Nephron progenitor cell (in vitro differentiated cells): Measurements from ENCODE around the gene PLEKHM3.

Source experiments
- DNase-seq: peaks from one replicate; pipeline ENCODE4 v3.0.0; 2021
- H3K27ac Mint-ChIP-seq: 2 replicates; pipeline ENCODE4 v1.8.0; 2021; ENCODE audit warnings: mild to moderate bottlenecking, moderate library complexity, mixed read lengths
- H3K27me3 Mint-ChIP-seq: 2 replicates; pipeline ENCODE4 v1.8.0; 2021; ENCODE audit warnings: mild to moderate bottlenecking, low read depth, mixed read lengths; ENCODE audit not compliant: poor library complexity
- H3K36me3 Mint-ChIP-seq: 2 replicates; pipeline ENCODE4 v1.8.0; 2021; ENCODE audit warnings: low read depth, mixed read lengths
- H3K4me1 Mint-ChIP-seq: 2 replicates; pipeline ENCODE4 v1.8.0; 2021; ENCODE audit warnings: mixed read lengths
- H3K4me3 Mint-ChIP-seq: 2 replicates; pipeline ENCODE4 v1.8.0; 2021; ENCODE audit warnings: mild to moderate bottlenecking, moderate library complexity, mixed read lengths
- H3K9me3 Mint-ChIP-seq: 2 replicates; pipeline ENCODE4 v1.8.0; 2021; ENCODE audit warnings: mild to moderate bottlenecking, moderate library complexity, mixed read lengths
- CTCF ChIP-seq: fragments of 200-600 bp; sonication (generic); IDR thresholded peaks from 2 replicates; pipeline ENCODE4 v1.5.0; 2021; ENCODE audit warnings: antibody characterized with exemption

PLEKHM3 gene

GRCh38 chr2:207876842-207877535 lies 148.3 kb downstream of the PLEKHM3 start:
- no peak overlapping the region for H3K4me3 Mint-ChIP-seq

GRCh38 chr2:207875473-207876212 lies 149.7 kb downstream of the PLEKHM3 start:
- TF ChIP-seq CTCF = no peak
- DNase-seq = no peak
- peaks cover 2% of the 10 kb centered on the region for H3K27me3 Mint-ChIP-seq
- no peaks in the 10 kb centered on the region for H3K9me3 Mint-ChIP-seq
- H3K4me1 Mint-ChIP-seq = peaks cover 5% of the 10 kb centered on the region
- H3K36me3 Mint-ChIP-seq = no peaks in the 10 kb centered on the region
- H3K4me3 Mint-ChIP-seq = no peak overlapping the region
- H3K27ac Mint-ChIP-seq = no peak overlapping the region

More at GRCh38 chr2:207876842-207877535, 148.3 kb downstream of the PLEKHM3 start:
- DNase-seq = no peak
- H3K9me3 Mint-ChIP-seq = no peaks in the 10 kb centered on the region
- H3K4me1 Mint-ChIP-seq = no peaks in the 10 kb centered on the region
- no peak for TF ChIP-seq CTCF
- peaks cover 2% of the 10 kb centered on the region for H3K27me3 Mint-ChIP-seq
- no peaks in the 10 kb centered on the region for H3K36me3 Mint-ChIP-seq
- H3K27ac Mint-ChIP-seq = peak overlapping the region; percentile 44

GRCh38 chr2:207873794-207874193 lies 151.5 kb downstream of the PLEKHM3 start:
- Mint-ChIP-seq H3K4me1 (peaks cover 5% of the 10 kb centered on the region), H3K4me3 (no peak overlapping the region), H3K27ac (no peak overlapping the region), H3K27me3 (no peaks in the 10 kb centered on the region), H3K9me3 (no peaks in the 10 kb centered on the region), H3K36me3 (no peaks in the 10 kb centered on the region)
- TF ChIP-seq CTCF = no peak
- DNase-seq = no peak

- TF ChIP-seq CTCF = no peak
- peaks cover 10% of the 10 kb centered on the region for H3K4me1 Mint-ChIP-seq
- no peaks in the 10 kb centered on the region for H3K36me3 Mint-ChIP-seq
- no peak overlapping the region for H3K27ac Mint-ChIP-seq
- no peak for DNase-seq
- H3K4me3 Mint-ChIP-seq = no peak overlapping the region
- no peaks in the 10 kb centered on the region for H3K9me3 Mint-ChIP-seq
- no peaks in the 10 kb centered on the region for H3K27me3 Mint-ChIP-seq
These were observed 153.4 kb downstream of the PLEKHM3 start for GRCh38 chr2:207871911-207872310.

- Mint-ChIP-seq H3K9me3 (no peaks in the 10 kb centered on the region), H3K27me3 (no peaks in the 10 kb centered on the region), H3K4me3 (no peak overlapping the region), H3K4me1 (peaks cover 14% of the 10 kb centered on the region), H3K36me3 (no peaks in the 10 kb centered on the region), H3K27ac (no peak overlapping the region)
- TF ChIP-seq CTCF = no peak
- no peak for DNase-seq
These were observed 153.8 kb downstream of the PLEKHM3 start for GRCh38 chr2:207871506-207871905.
